GM12892 (cell line): ENCODE measurements around the gene CYTH3.

ENCODE experiments used
- POLR2A ChIP-seq: IDR thresholded peaks from 2 replicates; pipeline ENCODE4 v1.6.1; 2011; ENCODE audit warnings: low read depth, low read length, control low read depth
- POLR2AphosphoS5 ChIP-seq: IDR thresholded peaks from 2 replicates; pipeline ENCODE4 v1.6.1; 2011; ENCODE audit warnings: low read depth, low read length, control low read depth

GRCh38 chr7:6139189-6139996 lies 133.0 kb downstream of the CYTH3 start:
- TF ChIP-seq POLR2A: no peak
- no peak for TF ChIP-seq POLR2AphosphoS5
